Fibroblast of skin of left quadriceps (primary cell): ENCODE results near the gene ARHGEF12.
A peak's percentile ranks its signal among the peaks of the same experiment; 100 is the strongest.

Experiments used
- DNase-seq, 2 experiments: peaks; one replicate each; pipeline ENCODE4 v3.0.0-alpha.2; 2013; ENCODE audit warnings: low read depth in 2 of 2

ARHGEF12 gene

GRCh38 chr11:120424970-120425332, 88.7 kb downstream of the ARHGEF12 start:
- no peak for DNase-seq

- no peak for DNase-seq
Measured at GRCh38 chr11:120425527-120425926, 89.3 kb downstream of the ARHGEF12 start.

- DNase-seq = peak in 1 of 2 experiments; percentile 3
Measured at GRCh38 chr11:120430146-120430545, 93.9 kb downstream of the ARHGEF12 start.

GRCh38 chr11:120431633-120432032, 95.4 kb downstream of the ARHGEF12 start:
- peak in 1 of 2 experiments; percentile 26 for DNase-seq

GRCh38 chr11:120432056-120433018, 96.1 kb downstream of the ARHGEF12 start:
- peak; percentile 99 for DNase-seq

- DNase-seq = no peak
Measured at GRCh38 chr11:120441592-120441991, 105.4 kb downstream of the ARHGEF12 start.

- DNase-seq = no peak
Measured at GRCh38 chr11:120442031-120442430, 105.8 kb downstream of the ARHGEF12 start.

GRCh38 chr11:120446802-120447201, 110.6 kb downstream of the ARHGEF12 start:
- DNase-seq = no peak

GRCh38 chr11:120448240-120448639, 112.0 kb downstream of the ARHGEF12 start:
- DNase-seq = no peak

GRCh38 chr11:120455487-120455886, 119.3 kb downstream of the ARHGEF12 start:
- DNase-seq = no peak

- no peak for DNase-seq
Measured at GRCh38 chr11:120457996-120458395, 121.8 kb downstream of the ARHGEF12 start.

- no peak for DNase-seq
Measured at GRCh38 chr11:120462825-120463224, 126.6 kb downstream of the ARHGEF12 start.

GRCh38 chr11:120465921-120466534, 129.8 kb downstream of the ARHGEF12 start:
- DNase-seq = no peak

GRCh38 chr11:120467627-120468026, 131.4 kb downstream of the ARHGEF12 start:
- no peak for DNase-seq

- peak; percentile 73 to 77 for DNase-seq
Measured at GRCh38 chr11:120471131-120471530, 134.9 kb downstream of the ARHGEF12 start.

GRCh38 chr11:120471994-120472393, 135.8 kb downstream of the ARHGEF12 start:
- DNase-seq = no peak

GRCh38 chr11:120473503-120473902, 137.3 kb downstream of the ARHGEF12 start:
- no peak for DNase-seq

- DNase-seq = no peak
Measured at GRCh38 chr11:120482149-120482548, 145.9 kb downstream of the ARHGEF12 start.

GRCh38 chr11:120484722-120485121, 148.5 kb downstream of the ARHGEF12 start:
- no peak for DNase-seq

GRCh38 chr11:120486138-120486537, 149.9 kb downstream of the ARHGEF12 start:
- no peak for DNase-seq

GRCh38 chr11:120489799-120490198, 153.6 kb downstream of the ARHGEF12 start:
- DNase-seq = no peak

GRCh38 chr11:120492486-120492885, 156.3 kb downstream of the ARHGEF12 start:
- no peak for DNase-seq

GRCh38 chr11:120494595-120494994, 158.4 kb downstream of the ARHGEF12 start:
- no peak for DNase-seq
